GM10266 (cell line): ENCODE data around the gene AMER3.

ENCODE experiments used
- DNase-seq: peaks from one replicate; pipeline ENCODE4 v3.0.0; 2012; ENCODE audit errors: extremely low spot score
- CTCF ChIP-seq: IDR thresholded peaks from 2 replicates; pipeline ENCODE4 v1.5.1; 2012; ENCODE audit warnings: mild to moderate bottlenecking, low read depth; ENCODE audit not compliant: control insufficient read depth, insufficient read depth; ENCODE audit errors: missing control alignments

AMER3 gene

DNA sequence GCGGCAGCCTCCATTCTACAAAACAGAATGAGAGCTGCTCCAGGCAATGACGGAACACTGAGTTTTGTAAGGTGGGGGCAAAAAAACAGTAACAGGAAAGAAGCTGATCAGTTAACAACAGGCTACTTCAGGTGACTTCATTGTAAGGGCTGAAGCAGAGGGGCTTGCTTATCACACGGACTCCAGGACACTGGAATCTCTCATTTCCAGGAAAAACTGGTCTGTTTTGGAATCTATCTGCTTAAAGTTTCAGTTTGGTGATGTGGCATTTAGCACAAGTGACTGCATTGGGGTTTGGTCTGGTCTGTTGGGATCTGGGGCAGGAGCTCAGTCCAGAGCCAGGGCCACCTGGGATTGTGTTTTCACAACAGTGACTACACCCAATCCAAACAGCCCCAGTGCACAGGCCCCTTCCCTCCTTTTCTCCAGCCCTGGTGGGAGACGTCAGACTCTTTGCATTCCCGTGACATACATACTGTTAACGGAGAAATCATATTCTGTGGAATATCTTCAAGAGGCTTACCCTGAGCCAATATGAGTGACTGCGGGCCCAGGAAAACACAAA, 14.1 kb downstream of the AMER3 start:
- TF ChIP-seq CTCF: no peak
- no peak for DNase-seq

DNA sequence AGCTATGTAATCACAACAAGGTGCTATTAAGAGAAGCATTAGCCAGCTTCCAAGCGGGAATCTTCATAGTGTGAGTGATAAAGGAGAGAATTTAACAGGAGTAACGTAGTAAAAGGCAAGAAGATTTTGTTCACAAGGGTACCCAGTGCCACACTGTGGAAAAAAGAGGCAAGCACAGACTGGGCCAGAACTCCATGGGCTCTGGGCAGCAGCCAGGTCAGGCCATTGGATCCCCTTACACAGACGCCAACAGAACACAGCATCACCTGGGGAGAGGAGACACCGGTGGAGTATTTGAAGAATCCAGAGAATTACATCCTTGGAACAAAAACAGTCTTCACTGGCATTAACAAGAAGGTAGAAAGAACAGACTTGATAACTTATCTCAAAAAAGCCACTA, 21.2 kb downstream of the AMER3 start:
- DNase-seq: no peak
- no peak for TF ChIP-seq CTCF

DNA sequence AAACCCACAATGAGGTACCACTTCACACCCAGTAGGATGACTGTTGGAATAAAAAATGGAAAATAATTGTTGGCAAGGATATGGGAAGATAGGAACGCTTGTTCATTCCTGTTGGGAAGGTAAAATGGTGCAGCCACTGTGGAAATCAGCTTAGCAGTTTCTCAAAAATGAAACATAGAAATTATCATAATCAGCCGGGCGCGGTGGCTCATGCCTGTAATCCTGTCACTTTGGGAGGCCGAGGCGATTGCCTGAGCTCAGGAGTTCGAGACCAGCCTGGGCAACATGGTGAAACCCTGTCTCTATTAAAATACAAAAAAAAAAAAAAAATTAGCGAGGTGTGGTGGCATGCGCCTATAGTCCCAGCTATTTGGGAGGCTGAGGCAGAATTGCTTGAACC, 23.4 kb downstream of the AMER3 start:
- no peak for DNase-seq
- no peak for TF ChIP-seq CTCF

DNA sequence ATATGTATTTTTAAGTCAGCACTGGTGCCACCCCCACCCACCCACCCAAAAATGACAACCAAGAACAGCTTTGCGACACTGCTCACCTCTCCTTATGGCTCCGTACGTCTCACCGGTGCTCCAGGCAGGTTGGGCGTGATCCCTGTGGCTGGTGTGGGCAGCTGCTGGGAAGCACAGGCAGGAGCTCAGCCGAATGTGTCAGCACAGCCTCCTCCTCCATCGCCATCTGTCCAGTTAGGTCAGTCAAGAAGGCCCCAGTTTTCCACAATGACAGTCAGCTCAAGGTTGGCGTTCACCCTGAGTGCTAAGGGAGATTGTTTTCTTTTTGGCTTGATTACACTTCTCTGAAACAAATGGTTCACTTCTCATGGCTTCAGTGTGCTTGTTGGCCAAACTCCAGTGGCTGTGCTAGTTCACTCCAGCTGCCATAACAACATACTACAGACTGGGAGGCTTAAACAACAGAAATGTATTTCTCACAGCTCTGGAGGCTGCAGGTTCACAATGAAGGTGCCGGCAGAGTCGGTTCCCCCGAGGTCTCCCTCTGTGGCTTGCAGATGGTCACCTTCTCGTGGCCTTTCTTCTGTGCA, 30.2 kb downstream of the AMER3 start:
- no peak for TF ChIP-seq CTCF
- no peak for DNase-seq

DNA sequence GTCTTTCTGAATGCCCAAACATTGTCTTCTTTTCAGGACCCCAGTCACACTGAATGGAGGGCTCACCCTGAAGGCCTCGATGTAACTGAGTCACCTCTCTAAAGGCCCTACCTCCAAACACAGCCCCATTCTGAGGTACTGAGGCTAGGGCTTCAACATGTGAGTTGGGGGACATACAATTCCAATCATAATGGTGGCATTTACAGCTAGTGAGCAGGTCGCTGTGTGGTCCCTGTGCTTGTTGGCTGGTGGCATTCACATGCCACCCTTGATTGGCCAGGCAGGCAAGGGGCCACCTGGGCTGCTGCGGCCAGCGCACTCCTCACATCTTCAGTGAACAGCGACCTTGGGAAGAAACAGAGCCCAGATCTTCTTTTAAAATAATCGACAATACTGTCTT, 30.7 kb downstream of the AMER3 start:
- no peak for TF ChIP-seq CTCF

GRCh38 chr2:130787841-130788240, 32.5 kb downstream of the AMER3 start:
- TF ChIP-seq CTCF: no peak
- no peak for DNase-seq

More for the DNA sequence above, 30.7 kb downstream of the AMER3 start:
- no peak for DNase-seq

GRCh38 chr2:130790312-130790711, 35.0 kb downstream of the AMER3 start:
- no peak for DNase-seq
- no peak for TF ChIP-seq CTCF
